SH-SY5Y (cell line): ENCODE data around the gene INSL3.

ENCODE experiments used
- GATA2 ChIP-seq: IDR thresholded peaks from 2 replicates; pipeline ENCODE4 v1.6.1; 2011; ENCODE audit warnings: mild to moderate bottlenecking, low read depth, low read length
- GATA3 ChIP-seq: IDR thresholded peaks from 2 replicates; pipeline ENCODE4 v1.6.1; 2011; ENCODE audit warnings: low read depth, mild to moderate bottlenecking, low read length, moderate library complexity

GRCh38 chr19:17846146-17846545 is 24.8 kb upstream of the INSL3 start:
- TF ChIP-seq GATA2 (no peak), GATA3 (no peak)
